DMS114 treated with DMSO at 0.1 percent for 48 hours (cell line): ENCODE results near the gene ADAM30.
"Not testable (repeated sequence)": the region's sequence is repeated elsewhere in the genome, so short reads cannot be mapped to it uniquely, and the experiment has no call there.

Experiments
- DNase-seq: peaks from one replicate; lab custom pipeline; 2025; ENCODE audit not compliant: unreplicated experiment; lab: John Stamatoyannopoulos, UW

ADAM30 gene

GRCh38 chr1:119879510-119880434, 16.5 kb downstream of the ADAM30 start:
- no peak for DNase-seq

GRCh38 chr1:119878171-119878570, 18.1 kb downstream of the ADAM30 start:
- no peak for DNase-seq

- no peak for DNase-seq
Measured at GRCh38 chr1:119874186-119874585, 22.1 kb downstream of the ADAM30 start.

- DNase-seq: no peak
Measured at GRCh38 chr1:119873135-119874015, 22.9 kb downstream of the ADAM30 start.

GRCh38 chr1:119871881-119872280, 24.4 kb downstream of the ADAM30 start:
- DNase-seq: no peak

GRCh38 chr1:119870917-119871596, 25.3 kb downstream of the ADAM30 start:
- DNase-seq: peak; percentile 68

- no peak for DNase-seq
Measured at GRCh38 chr1:119869995-119870394, 26.3 kb downstream of the ADAM30 start.

GRCh38 chr1:119868176-119868575, 28.1 kb downstream of the ADAM30 start:
- no peak for DNase-seq

GRCh38 chr1:119866451-119866850, 29.9 kb downstream of the ADAM30 start:
- DNase-seq: no peak

GRCh38 chr1:119865627-119866026, 30.7 kb downstream of the ADAM30 start:
- DNase-seq: no peak

GRCh38 chr1:119862276-119862675, 34.0 kb downstream of the ADAM30 start:
- no peak for DNase-seq

- DNase-seq: no peak
Measured at GRCh38 chr1:119861547-119861946, 34.8 kb downstream of the ADAM30 start.

GRCh38 chr1:119859647-119860046, 36.7 kb downstream of the ADAM30 start:
- DNase-seq: no peak

- DNase-seq: not testable (repeated sequence)
Measured at GRCh38 chr1:119858556-119859214, 37.6 kb downstream of the ADAM30 start.

- DNase-seq: no peak
Measured at GRCh38 chr1:119858126-119858525, 38.2 kb downstream of the ADAM30 start.

GRCh38 chr1:119853155-119853554, 43.2 kb downstream of the ADAM30 start:
- DNase-seq: no peak

GRCh38 chr1:119844206-119844605, 52.1 kb downstream of the ADAM30 start:
- not testable (repeated sequence) for DNase-seq
